Skeletal muscle tissue (tissue), 5 donors: ENCODE data around the gene LRRC56. TPM values are rescaled to one million over a fixed set of nuclear protein-coding genes. Genes with fewer than 3 reads are reported as not detected.
A peak's percentile ranks its signal among the peaks of the same experiment; 100 is the strongest.

Source experiments
- H3K27ac ChIP-seq: one replicate; pipeline ENCODE4 v1.7.0; 2013; ENCODE audit warnings: mild to moderate bottlenecking, low read depth, low read length, inconsistent platforms
- H3K27me3 ChIP-seq, 3 donors: one replicate each; pipeline ENCODE4 v1.7.0; 2013; ENCODE audit warnings: low read length in 3 of 3; ENCODE audit not compliant: control insufficient read depth in 3 of 3, insufficient read depth in 3 of 3
- H3K36me3 ChIP-seq, 3 donors: one replicate each; pipeline ENCODE4 v1.7.0; 2013; ENCODE audit warnings: low read length in 3 of 3; ENCODE audit not compliant: control insufficient read depth in 3 of 3, insufficient read depth in 3 of 3
- H3K4me1 ChIP-seq, 3 donors: one replicate each; pipeline ENCODE4 v1.7.0; 2013; ENCODE audit warnings: low read length in 3 of 3, mild to moderate bottlenecking in 3 of 3; ENCODE audit not compliant: control insufficient read depth in 3 of 3, insufficient read depth in 3 of 3
- H3K4me3 ChIP-seq, 3 donors: one replicate each; pipeline ENCODE4 v1.7.0; 2013; ENCODE audit warnings: low read length in 3 of 3
- H3K9ac ChIP-seq, 3 donors: one replicate each; pipeline ENCODE4 v1.7.0; 2013; ENCODE audit warnings: low read length in 3 of 3, mild to moderate bottlenecking in 3 of 3, moderate library complexity in 2 of 3, low read depth in 1 of 3
- H3K9me3 ChIP-seq, 3 donors: one replicate each; pipeline ENCODE4 v1.7.0; 2013; ENCODE audit warnings: low read length in 3 of 3; ENCODE audit not compliant: control insufficient read depth in 3 of 3
- small RNA-seq: library from RNA; depleted of rRNA; stranded (forward); fragments of <200 nt; gene quantifications from one replicate; pipeline ENCODE3, GENCODE V24; 2014
- total RNA-seq: library from RNA; depleted of rRNA; stranded (reverse); fragments of >200 nt; gene quantifications from one replicate; pipeline ENCODE4 v1.2.3, GENCODE V29; 2014
- donor health status: Osteomylitis.

LRRC56 gene
- total RNA-seq, 1 donor from 2014 or later, result under 0.01 TPM

DNA sequence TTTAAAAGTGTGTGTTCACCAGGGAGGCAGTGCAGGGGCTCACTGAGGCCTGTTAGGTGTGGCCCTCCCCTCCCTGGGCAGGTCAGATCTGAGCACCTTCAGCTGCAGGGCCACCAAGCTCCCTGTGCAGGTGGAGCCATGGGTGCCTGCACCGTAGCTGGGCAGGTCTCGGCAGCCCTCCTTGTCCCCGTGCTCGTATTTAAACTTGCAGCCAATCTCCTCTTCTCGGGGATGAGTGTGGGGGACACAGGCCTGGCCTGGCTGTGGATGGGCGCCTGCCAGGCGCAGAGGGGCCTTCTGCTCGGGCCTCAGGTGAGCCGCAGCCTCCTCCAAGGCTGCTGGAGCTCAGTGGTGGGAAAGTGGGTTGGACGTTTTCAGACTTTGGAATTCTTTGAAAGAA lies 58.1 kb downstream of the LRRC56 start:
- Histone ChIP-seq H3K4me1 (no peaks in the 10 kb centered on the region), H3K27ac (no peak overlapping the region), H3K4me3 (no peak overlapping the region), H3K9me3 (no peaks in the 10 kb centered on the region), H3K27me3 (no peaks in the 10 kb centered on the region), H3K36me3 (peaks cover 59 to 70% (median 67%) of the 10 kb centered on the region in 3 donors), H3K9ac (no peak overlapping the region)

DNA sequence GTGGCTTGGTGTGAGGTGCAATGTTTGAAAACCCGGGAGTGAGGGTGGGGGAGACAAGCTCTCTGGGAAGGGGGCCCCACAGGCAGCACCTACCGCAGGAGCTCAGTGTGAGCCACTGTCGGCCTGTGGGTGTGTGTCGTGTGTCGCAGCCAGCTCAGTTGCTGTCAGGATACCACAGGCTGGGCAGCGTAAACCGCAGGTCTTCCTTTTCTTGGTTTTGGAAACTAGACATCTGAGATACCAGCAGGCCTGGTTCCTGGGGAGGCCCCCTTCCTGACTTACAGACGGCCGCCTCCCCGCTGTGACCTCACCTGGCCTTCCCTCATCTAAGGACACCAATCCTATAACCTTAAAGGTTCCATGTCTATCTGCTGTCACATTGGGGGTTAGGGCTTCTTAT lies 59.0 kb downstream of the LRRC56 start:
- H3K9me3 ChIP-seq, result no peaks in the 10 kb centered on the region
- H3K36me3 ChIP-seq, result peaks cover 57 to 67% (median 64%) of the 10 kb centered on the region in 3 donors
- no peak overlapping the region for H3K9ac ChIP-seq
- no peaks in the 10 kb centered on the region for H3K4me1 ChIP-seq
- no peak overlapping the region for H3K4me3 ChIP-seq
- no peaks in the 10 kb centered on the region for H3K27me3 ChIP-seq
- no peak overlapping the region for H3K27ac ChIP-seq

DNA sequence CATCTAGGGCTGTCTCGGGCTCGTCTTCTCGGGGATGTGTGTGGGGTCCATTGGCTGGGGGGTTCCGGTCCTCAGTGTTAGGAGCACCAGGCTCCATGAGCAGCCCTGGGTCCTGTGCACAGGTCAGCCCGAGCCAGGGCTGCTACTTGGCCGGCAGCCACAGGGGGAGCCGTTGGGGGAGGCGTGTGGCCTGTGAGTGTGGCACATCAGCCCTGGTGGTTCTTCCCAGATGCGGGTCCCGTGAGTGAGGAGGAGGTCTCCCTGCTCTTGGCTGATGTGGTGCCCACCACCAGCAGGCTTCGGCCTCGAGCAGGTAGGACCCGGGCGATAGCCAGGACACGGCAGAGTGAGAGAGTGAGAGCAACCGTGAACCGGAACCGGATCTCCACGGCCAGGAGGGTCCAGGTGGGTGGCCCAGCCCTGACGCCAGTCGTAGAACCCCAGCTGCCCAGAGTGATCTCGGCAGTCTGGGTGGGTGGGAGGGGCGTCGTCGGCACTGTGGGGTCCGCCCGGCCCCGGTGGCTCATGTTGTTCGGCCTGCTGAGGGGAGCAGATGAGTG lies 59.9 kb downstream of the LRRC56 start:
- H3K9me3 ChIP-seq, result no peaks in the 10 kb centered on the region
- H3K4me1 ChIP-seq, result no peaks in the 10 kb centered on the region
- no peaks in the 10 kb centered on the region for H3K27me3 ChIP-seq
- peaks cover 64 to 72% (median 67%) of the 10 kb centered on the region in 3 donors for H3K36me3 ChIP-seq
- no peak overlapping the region for H3K9ac ChIP-seq
- H3K4me3 ChIP-seq, result no peak overlapping the region
- H3K27ac ChIP-seq, result no peak overlapping the region

DNA sequence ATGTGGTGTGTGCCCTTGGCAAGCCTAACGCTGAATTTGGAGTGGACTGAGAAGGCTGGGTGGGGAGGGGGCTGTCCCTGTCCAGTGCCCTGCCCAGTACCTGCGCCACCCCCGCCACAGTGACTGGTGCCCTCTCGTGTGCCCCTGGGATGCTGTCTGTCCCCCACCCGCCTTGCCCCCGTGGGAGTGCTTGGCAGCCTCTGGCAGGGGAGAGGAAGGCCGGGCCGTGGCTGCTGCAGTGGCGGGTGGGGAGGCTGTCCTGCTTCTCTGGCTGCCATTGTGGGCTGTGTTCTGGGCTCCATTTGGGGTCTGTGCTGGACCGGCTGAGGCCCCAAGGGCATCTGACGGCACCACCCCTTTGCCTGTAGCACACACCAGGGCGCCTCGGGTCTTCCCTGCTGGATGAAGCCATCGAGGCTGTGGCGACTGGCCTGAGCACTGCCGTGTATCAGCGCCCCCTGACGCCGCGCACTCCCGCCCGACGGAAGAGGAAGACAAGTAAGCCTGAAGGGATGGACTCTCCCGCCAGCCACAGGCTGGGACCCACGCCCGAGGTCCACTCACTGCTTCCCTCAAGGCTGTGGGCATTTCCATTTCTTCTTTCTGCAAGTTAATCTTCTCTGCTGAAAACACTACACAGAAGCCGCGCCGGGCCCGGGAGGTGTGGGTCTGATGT lies 60.8 kb downstream of the LRRC56 start:
- Histone ChIP-seq H3K36me3 (peaks cover 58 to 66% (median 62%) of the 10 kb centered on the region in 3 donors), H3K4me3 (no peak overlapping the region), H3K27me3 (no peaks in the 10 kb centered on the region), H3K27ac (no peak overlapping the region), H3K4me1 (no peaks in the 10 kb centered on the region), H3K9ac (no peak overlapping the region), H3K9me3 (no peaks in the 10 kb centered on the region)

DNA sequence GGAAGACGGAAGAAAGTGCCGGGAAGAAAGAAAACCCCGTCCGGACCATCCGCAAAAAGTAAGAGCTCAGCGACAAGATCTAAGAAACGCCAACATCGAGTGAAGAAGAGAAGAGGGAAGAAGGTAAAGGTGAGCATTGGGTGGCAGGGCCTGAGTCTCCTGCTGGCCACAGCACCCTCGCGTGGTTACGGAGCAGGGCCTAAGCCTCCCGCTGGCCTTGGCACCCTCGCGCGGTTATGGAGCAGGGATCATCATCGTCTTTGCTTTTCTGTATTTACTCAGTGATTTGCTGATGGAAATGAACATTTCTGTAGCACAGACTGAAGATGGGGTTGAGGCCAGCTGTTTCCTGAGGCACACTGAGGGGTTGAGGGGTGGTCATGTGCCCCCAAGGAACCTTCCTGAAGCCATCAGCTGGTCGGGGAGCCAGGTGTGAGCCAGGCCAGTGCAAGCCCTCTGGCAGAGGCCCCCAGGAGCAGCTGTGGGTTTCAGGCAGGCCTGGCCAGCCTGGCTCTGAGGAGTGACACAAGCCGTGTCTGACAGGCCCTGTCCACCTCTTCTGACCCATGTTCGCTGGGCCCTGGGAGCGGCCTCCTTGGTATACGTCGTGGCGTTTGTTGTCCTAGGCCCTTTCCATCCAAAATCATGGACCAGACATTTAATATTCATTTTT lies 64.4 kb downstream of the LRRC56 start:
- H3K4me3 ChIP-seq, result no peak overlapping the region
- H3K36me3 ChIP-seq, result peaks cover 62 to 69% (median 64%) of the 10 kb centered on the region in 3 donors

DNA sequence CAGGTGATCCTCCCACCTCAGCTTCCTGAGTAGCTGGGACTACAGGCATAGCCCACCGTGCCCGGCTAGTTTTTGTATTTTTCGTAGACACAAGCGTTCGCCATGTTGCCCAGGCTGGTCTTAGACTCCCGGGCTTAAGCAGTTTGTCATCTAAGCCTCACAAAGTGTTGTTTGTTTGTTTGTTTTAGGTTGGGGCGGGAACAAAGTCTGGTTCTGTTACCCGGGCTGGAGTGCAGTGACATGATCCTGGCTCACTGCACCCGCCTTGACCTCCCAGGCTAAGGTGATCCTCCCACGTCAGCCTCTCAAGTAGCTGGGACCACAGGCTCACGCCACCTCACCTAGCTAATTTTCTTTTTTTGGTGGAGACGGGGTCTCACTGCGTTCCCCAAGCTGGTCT lies 65.8 kb downstream of the LRRC56 start:
- H3K4me1 ChIP-seq, result no peaks in the 10 kb centered on the region
- no peak overlapping the region for H3K4me3 ChIP-seq
- H3K27me3 ChIP-seq, result no peaks in the 10 kb centered on the region
- no peak overlapping the region for H3K9ac ChIP-seq
- H3K27ac ChIP-seq, result no peak overlapping the region
- H3K9me3 ChIP-seq, result no peaks in the 10 kb centered on the region
- peaks cover 63 to 72% (median 70%) of the 10 kb centered on the region in 3 donors for H3K36me3 ChIP-seq

More for the DNA sequence above, 64.4 kb downstream of the LRRC56 start:
- Histone ChIP-seq H3K4me1 (no peaks in the 10 kb centered on the region), H3K9me3 (no peaks in the 10 kb centered on the region), H3K27me3 (no peaks in the 10 kb centered on the region), H3K9ac (no peak overlapping the region), H3K27ac (no peak overlapping the region)

Small RNA genes lying within 50 kb of the gene (small RNA-seq; reads per million reads assigned to genes)
- 33.0 reads per million, percentile 94 among the genes with 10 or more reads in this experiment for gene MIR210

Other genes with a start within 250 kb of the LRRC56 start
- 2.6 TPM for gene PGGHG, start 248.4 kb upstream of the LRRC56 start, total RNA-seq
- gene IFITM5, start 238.0 kb upstream of the LRRC56 start, total RNA-seq, result not detected
- gene IFITM2, start 229.7 kb upstream of the LRRC56 start, total RNA-seq, result 6.3 TPM
- 13.0 TPM for gene IFITM1, start 223.5 kb upstream of the LRRC56 start, total RNA-seq
- 15.7 TPM for gene IFITM3, start 216.7 kb upstream of the LRRC56 start, total RNA-seq
- 5.2 TPM for gene B4GALNT4, start 168.0 kb upstream of the LRRC56 start, total RNA-seq
- 1.0 TPM for gene PKP3, start 143.3 kb upstream of the LRRC56 start, total RNA-seq
- gene SIGIRR, start 122.5 kb upstream of the LRRC56 start, total RNA-seq, result 5.7 TPM
- gene ANO9, start 95.5 kb upstream of the LRRC56 start, total RNA-seq, result not detected
- gene PTDSS2, start 87.2 kb upstream of the LRRC56 start, total RNA-seq, result 21.4 TPM
- 84.5 TPM for gene RNH1, start 30.3 kb upstream of the LRRC56 start, total RNA-seq
- gene HRAS, start 2.0 kb upstream of the LRRC56 start, total RNA-seq, result 63.2 TPM
- under 0.01 TPM for gene LMNTD2, start 23.2 kb downstream of the LRRC56 start, total RNA-seq
- gene RASSF7, start 23.4 kb downstream of the LRRC56 start, total RNA-seq, result 0.52 TPM
- 21.9 TPM for gene PHRF1, start 38.9 kb downstream of the LRRC56 start, total RNA-seq
- 6.8 TPM for gene IRF7, start 78.4 kb downstream of the LRRC56 start, total RNA-seq
- 1.0 TPM for gene CDHR5, start 87.4 kb downstream of the LRRC56 start, total RNA-seq
- 74.6 TPM for gene SCT, start 89.7 kb downstream of the LRRC56 start, total RNA-seq
- gene DRD4, start 99.7 kb downstream of the LRRC56 start, total RNA-seq, result not detected
- 17.2 TPM for gene DEAF1, start 157.7 kb downstream of the LRRC56 start, total RNA-seq
- gene TMEM80, start 158.3 kb downstream of the LRRC56 start, total RNA-seq, result 5.7 TPM
- gene EPS8L2, start 168.7 kb downstream of the LRRC56 start, total RNA-seq, result 1.0 TPM
- 78.3 TPM for gene TALDO1, start 209.9 kb downstream of the LRRC56 start, total RNA-seq
- gene GATD1, start 240.0 kb downstream of the LRRC56 start, total RNA-seq, result 14.6 TPM